Psoas muscle (tissue), 8 donors: ENCODE measurements around the gene CER1. TPM values are rescaled to one million over a fixed set of nuclear protein-coding genes. Genes with fewer than 3 reads are reported as not detected.

Source experiments
- ATAC-seq, 4 donors: fragments of 200-7000 bp; cut with Tn5 transposase; one replicate each; pipeline ENCODE4 v1.9.1; 2020; ENCODE audit warnings: moderate library complexity in 3 of 4, mild to moderate bottlenecking in 2 of 4
- DNase-seq, 2 donors: peaks; one replicate each; pipeline ENCODE4 v3.0.0-alpha.2; 2020
- H3K27ac ChIP-seq: fragments of 200-600 bp; one replicate; pipeline ENCODE4 v1.8.0; 2022
- H3K27me3 ChIP-seq, 3 donors: fragments of 200-600 bp in 1 of 3; one replicate each; pipeline versions ENCODE4 v1.6.1 to v1.8.0; 2013 to 2022; ENCODE audit warnings: low read length in 2 of 3, mild to moderate bottlenecking in 2 of 3, moderate library complexity in 1 of 3; ENCODE audit not compliant: insufficient read depth in 3 of 3
- H3K36me3 ChIP-seq, 2 donors: fragments of 200-600 bp in 1 of 2; one replicate each; pipeline versions ENCODE4 v1.6.1 to v1.8.0; 2013 to 2022; ENCODE audit warnings: low read depth in 1 of 2, mild to moderate bottlenecking in 1 of 2, moderate library complexity in 1 of 2; ENCODE audit not compliant: insufficient read depth in 1 of 2
- H3K4me1 ChIP-seq: fragments of 200-600 bp; one replicate; pipeline ENCODE4 v1.8.0; 2022
- H3K4me3 ChIP-seq: fragments of 200-600 bp; one replicate; pipeline ENCODE4 v1.8.0; 2022; ENCODE audit warnings: mild to moderate bottlenecking
- H3K9me3 ChIP-seq: fragments of 200-600 bp; one replicate; pipeline ENCODE4 v1.8.0; 2022
- WGBS, 3 donors: extraction: QIAGEN DNeasy Blood & Tissue Kit; methylation state at CpG; one replicate each; pipeline versions ENCODE4 v1.1.6 to v1.1.7; 2013; 5-methylcytosine and 5-hydroxymethylcytosine counted together
- intact Hi-C, 2 donors: fragments of 100-400 bp; cut with DNase I; formaldehyde crosslinking; loops; one replicate each; pipeline versions ENCODE4 v1.11.0 to v1.14.2; 2022
- polyA plus RNA-seq, 3 donors: library from polyadenylated mRNA; stranded (reverse); fragments of 200-250 nt; gene quantifications; one replicate each; pipeline ENCODE4 v1.2.3, GENCODE V29; 2013
- total RNA-seq, 4 donors: library from RNA; stranded (reverse); fragmentation: NEBNext Ultra II Directional in 2 of 4; extraction: Animal tissue kit (Norgen Biotek cat#: 25700) in 2 of 4; gene quantifications; one replicate each; pipeline versions ENCODE4 v1.2.1 to v1.2.4, GENCODE V29; 2021 to 2023
- TF ChIP-seq, protein P1 (sequence below): fragments of 200-600 bp; IDR thresholded peaks from one replicate; pipeline ENCODE4 v1.8.0; 2022; ENCODE audit warnings: antibody characterized with exemption
- donor health status: healthy with polysubstance abuse.
- donor health status: DM: no; HTN: no; CAD: no; lungs with moderate emphysema.
- donor health status: Bipolar disorder and iron deficiency.
- donor health status: healthy.
- donor health status: DM: yes; HTN: yes; CAD: no.
- donor health status: DM: no; HTN: no; CAD: no.
- donor health status: DM: no; HTN: no; CAD: no.
- donor health status: DM: yes; HTN: yes; CAD: no.

The CER1 gene
- total and polyA plus RNA-seq, 7 donors, result not detected

DNA sequence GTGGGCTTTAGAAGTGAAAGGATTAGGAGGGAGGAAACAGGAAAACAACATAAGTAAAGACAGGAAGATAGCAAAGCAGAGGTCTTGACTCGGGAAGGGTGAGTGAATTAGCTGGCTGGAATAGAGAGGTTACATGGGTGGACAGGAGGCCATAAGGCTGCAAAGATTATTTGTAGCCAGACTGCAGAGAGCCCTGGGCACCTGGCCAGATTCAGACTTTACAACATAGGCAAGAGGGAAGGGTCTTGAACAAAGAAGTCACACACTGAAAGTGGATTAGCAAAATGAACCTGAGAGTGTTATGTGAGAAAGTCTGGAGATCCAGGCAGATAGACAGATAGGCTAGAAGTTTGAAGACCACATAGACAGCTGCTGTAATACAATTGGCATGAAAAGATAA is 29.7 kb upstream of the CER1 start:
- no peak for DNase-seq
- Histone ChIP-seq H3K9me3 (no peaks in the 10 kb centered on the region), H3K4me3 (no peak overlapping the region), H3K36me3 (no peaks in the 10 kb centered on the region), H3K27ac (no peak overlapping the region), H3K4me1 (no peaks in the 10 kb centered on the region), H3K27me3 (no peaks in the 10 kb centered on the region)
- intact Hi-C loops, result no loop called here
- TF ChIP-seq, protein P1, sequence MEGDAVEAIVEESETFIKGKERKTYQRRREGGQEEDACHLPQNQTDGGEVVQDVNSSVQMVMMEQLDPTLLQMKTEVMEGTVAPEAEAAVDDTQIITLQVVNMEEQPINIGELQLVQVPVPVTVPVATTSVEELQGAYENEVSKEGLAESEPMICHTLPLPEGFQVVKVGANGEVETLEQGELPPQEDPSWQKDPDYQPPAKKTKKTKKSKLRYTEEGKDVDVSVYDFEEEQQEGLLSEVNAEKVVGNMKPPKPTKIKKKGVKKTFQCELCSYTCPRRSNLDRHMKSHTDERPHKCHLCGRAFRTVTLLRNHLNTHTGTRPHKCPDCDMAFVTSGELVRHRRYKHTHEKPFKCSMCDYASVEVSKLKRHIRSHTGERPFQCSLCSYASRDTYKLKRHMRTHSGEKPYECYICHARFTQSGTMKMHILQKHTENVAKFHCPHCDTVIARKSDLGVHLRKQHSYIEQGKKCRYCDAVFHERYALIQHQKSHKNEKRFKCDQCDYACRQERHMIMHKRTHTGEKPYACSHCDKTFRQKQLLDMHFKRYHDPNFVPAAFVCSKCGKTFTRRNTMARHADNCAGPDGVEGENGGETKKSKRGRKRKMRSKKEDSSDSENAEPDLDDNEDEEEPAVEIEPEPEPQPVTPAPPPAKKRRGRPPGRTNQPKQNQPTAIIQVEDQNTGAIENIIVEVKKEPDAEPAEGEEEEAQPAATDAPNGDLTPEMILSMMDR, result no peak
- ATAC-seq, result no peak
- 42 to 56% (median 52%) methylated on average over 1 of the region's 1 CpG for WGBS, 3 donors

DNA sequence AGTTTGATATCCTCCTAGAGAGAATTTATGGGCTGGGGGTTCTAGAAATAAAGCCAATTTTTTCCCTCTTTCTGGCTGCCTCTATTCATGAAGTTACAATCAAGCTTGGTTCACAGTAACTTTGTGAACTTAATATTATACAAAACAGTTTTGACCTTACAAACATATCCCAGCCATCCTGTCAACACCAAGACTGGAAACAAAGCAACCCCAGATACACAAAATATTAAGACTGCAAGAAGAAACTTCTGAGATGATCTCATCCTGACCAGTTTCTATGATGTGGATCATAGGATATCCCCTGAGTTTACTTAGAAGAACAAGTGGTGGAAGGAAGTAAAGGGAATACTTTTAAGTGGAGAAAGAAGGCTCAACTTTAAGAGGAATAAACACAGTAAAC is 28.3 kb upstream of the CER1 start:
- Histone ChIP-seq H3K9me3 (no peaks in the 10 kb centered on the region), H3K27me3 (no peaks in the 10 kb centered on the region), H3K27ac (no peak overlapping the region), H3K36me3 (no peaks in the 10 kb centered on the region), H3K4me1 (no peaks in the 10 kb centered on the region), H3K4me3 (no peak overlapping the region)
- DNase-seq (no peak), ATAC-seq (no peak)
- TF ChIP-seq, protein P1, result no peak
- intact Hi-C loops, result no loop called here

DNA sequence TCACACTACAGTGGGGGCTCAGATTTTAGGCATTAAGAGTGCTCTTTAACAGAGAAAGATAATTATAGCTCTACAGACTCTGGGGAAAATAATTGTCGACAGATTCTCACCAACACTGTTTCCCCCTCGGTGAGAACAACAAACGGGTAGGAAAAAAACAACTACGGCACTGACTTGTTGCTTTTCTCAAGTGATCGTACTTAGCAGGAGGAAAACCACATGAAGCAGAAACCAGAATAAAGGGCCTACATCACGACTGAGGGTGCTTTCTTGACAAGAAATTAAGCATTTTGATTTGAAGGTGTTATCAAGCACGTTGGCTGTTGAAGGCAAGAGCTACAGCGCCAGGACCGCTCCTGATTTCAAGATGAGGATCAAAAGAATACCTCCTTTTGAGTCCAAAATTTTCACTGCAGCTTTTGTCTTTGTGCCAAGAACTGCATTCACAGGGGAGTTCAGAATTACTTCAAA is 27.2 kb upstream of the CER1 start:
- WGBS, 3 donors, result 38 to 50% (median 44%) methylated on average over 9 of the region's 9 CpGs
- intact Hi-C loops, result no loop called here
- no peak for DNase-seq
- Histone ChIP-seq H3K36me3 (no peaks in the 10 kb centered on the region), H3K4me1 (no peaks in the 10 kb centered on the region), H3K9me3 (no peaks in the 10 kb centered on the region), H3K27ac (no peak overlapping the region), H3K4me3 (no peak overlapping the region), H3K27me3 (no peaks in the 10 kb centered on the region)
- ATAC-seq, result no peak
- TF ChIP-seq, protein P1, result no peak

DNA sequence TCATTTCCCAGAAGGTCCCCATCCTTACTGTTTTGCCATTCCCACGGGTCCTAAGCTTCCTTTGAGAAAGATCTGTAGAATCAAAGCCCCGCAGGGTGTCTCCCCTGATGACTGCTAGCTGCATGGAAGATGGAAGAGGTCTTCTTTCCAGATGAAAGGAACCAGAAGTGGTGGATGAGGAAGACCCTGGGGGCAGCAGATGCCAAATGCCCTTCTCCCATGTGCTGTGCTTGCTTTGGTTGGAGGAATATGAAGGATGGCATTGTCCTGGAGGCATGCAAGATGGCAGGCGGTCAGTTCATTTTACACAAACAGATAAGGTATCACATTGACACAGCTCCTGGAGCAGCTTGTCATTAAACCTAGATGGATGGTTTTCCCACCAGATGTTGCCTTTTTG is 25.8 kb upstream of the CER1 start:
- H3K27me3 ChIP-seq, result no peaks in the 10 kb centered on the region
- intact Hi-C loops, result no loop called here
- TF ChIP-seq, protein P1, result no peak
- H3K27ac ChIP-seq, result no peak overlapping the region
- no peaks in the 10 kb centered on the region for H3K4me1 ChIP-seq
- H3K36me3 ChIP-seq, result no peaks in the 10 kb centered on the region
- H3K9me3 ChIP-seq, result no peaks in the 10 kb centered on the region
- WGBS, 3 donors, result 90 to 93% (median 90%) methylated on average over 3 of the region's 3 CpGs
- no peak overlapping the region for H3K4me3 ChIP-seq
- ATAC-seq (no peak), DNase-seq (no peak)

DNA sequence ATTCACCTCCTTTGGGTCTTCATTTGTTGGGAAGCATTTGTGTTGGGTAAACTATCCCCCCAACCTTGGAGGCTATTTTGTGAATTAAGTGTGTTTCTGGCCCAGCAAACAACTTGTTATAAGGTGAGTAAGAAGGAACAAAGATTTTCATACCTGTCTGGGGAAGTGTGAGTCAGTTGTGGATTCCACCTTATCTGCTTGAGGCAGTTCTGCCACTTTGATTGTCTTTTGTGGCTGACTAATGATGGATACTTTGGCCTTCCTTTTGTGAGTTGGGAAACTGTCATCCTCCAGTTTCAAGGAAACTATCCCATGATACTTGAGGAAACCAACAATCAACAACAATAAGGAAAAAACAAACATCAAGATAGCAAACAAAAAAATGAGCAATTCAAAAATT is 24.6 kb upstream of the CER1 start:
- no peaks in the 10 kb centered on the region for H3K4me1 ChIP-seq
- no peaks in the 10 kb centered on the region for H3K36me3 ChIP-seq
- no peaks in the 10 kb centered on the region for H3K9me3 ChIP-seq
- TF ChIP-seq, protein P1, result no peak
- DNase-seq (no peak), ATAC-seq (no peak)
- H3K4me3 ChIP-seq, result no peak overlapping the region
- no peaks in the 10 kb centered on the region for H3K27me3 ChIP-seq
- H3K27ac ChIP-seq, result no peak overlapping the region
- intact Hi-C loops, result no loop called here
